ENCODE results near the gene OPALIN.
A peak's percentile ranks its signal among the peaks of the same experiment; 100 is the strongest.

The OPALIN gene

GRCh38 chr10:96371356-96371755 is 12.6 kb upstream of the OPALIN start:
- no peak for DNase-seq

GRCh38 chr10:96370584-96371157 is 11.9 kb upstream of the OPALIN start:
- DNase-seq: peak; percentile 43

GRCh38 chr10:96369890-96370583 is 11.2 kb upstream of the OPALIN start:
- no peak for DNase-seq

GRCh38 chr10:96368971-96369370 is 10.2 kb upstream of the OPALIN start:
- no peak for DNase-seq

- DNase-seq: no peak
Measured at GRCh38 chr10:96367470-96367869, 8.7 kb upstream of the OPALIN start.

- no peak for DNase-seq
Measured at GRCh38 chr10:96366508-96366907, 7.7 kb upstream of the OPALIN start.

GRCh38 chr10:96365571-96365970 is 6.8 kb upstream of the OPALIN start:
- no peak for DNase-seq

- no peak for DNase-seq
Measured at GRCh38 chr10:96360766-96361165, 2.0 kb upstream of the OPALIN start.

GRCh38 chr10:96360331-96360730 is 1.5 kb upstream of the OPALIN start:
- DNase-seq: no peak

GRCh38 chr10:96359616-96360015 is 814 bp upstream of the OPALIN start:
- DNase-seq: no peak

- DNase-seq: no peak
Measured at GRCh38 chr10:96357038-96357620, 1.7 kb downstream of the OPALIN start.

- DNase-seq: no peak
Measured at GRCh38 chr10:96352582-96352981, 6.2 kb downstream of the OPALIN start.

GRCh38 chr10:96352027-96352426 is 6.8 kb downstream of the OPALIN start:
- DNase-seq: no peak

- DNase-seq: no peak
Measured at GRCh38 chr10:96346295-96346694, 12.5 kb downstream of the OPALIN start.

GRCh38 chr10:96345222-96345621 is 13.6 kb downstream of the OPALIN start:
- DNase-seq: no peak

GRCh38 chr10:96344178-96344577 is 14.6 kb downstream of the OPALIN start:
- no peak for DNase-seq

- DNase-seq: no peak
Measured at GRCh38 chr10:96342402-96342801, 16.4 kb downstream of the OPALIN start.

- no peak for DNase-seq
Measured at GRCh38 chr10:96341219-96342182, 17.3 kb downstream of the OPALIN start.

GRCh38 chr10:96339956-96340904 is 18.6 kb downstream of the OPALIN start:
- DNase-seq: peak; percentile 35

GRCh38 chr10:96339383-96339782 is 19.4 kb downstream of the OPALIN start:
- no peak for DNase-seq

- no peak for DNase-seq
Measured at GRCh38 chr10:96338279-96338925, 20.4 kb downstream of the OPALIN start.

GRCh38 chr10:96337106-96337505 is 21.7 kb downstream of the OPALIN start:
- DNase-seq: no peak

Data from activated CD8-positive, alpha-beta memory T cell treated with anti-CD3 and anti-CD28 coated beads, Interleukin-2, amount 50 U/mL, for 4 hours (primary cell).